ENCODE results near the gene USP54. TPM values are rescaled to one million over a fixed set of nuclear protein-coding genes. Genes with fewer than 3 reads are reported as not detected.

Gene USP54
- total and polyA plus RNA-seq, 2 of the 13 experiments (the other 11 are each of a cell fraction or from before 2014, with no cell fraction given) = 18.1 to 25.0 TPM

DNA sequence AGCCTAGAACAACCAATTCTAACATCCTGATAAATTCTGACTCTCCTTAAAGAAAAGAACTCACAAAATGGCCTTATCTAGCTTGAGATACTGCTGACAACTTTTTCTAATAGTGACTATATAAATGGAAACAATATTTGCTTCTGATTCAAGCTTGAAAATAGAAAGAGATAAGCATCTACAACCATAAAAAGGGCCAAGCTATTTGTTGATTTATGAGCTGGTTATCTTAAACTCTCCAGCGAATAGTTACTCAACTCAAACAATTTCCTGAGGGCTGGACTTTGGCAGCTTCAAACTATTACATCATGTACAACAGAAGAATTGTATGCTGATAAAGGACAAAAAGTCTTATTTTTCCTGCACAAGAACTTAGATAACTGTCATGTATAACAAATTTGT is 4.6 kb downstream of the USP54 start (continued):
- TF ChIP-seq, protein P1, sequence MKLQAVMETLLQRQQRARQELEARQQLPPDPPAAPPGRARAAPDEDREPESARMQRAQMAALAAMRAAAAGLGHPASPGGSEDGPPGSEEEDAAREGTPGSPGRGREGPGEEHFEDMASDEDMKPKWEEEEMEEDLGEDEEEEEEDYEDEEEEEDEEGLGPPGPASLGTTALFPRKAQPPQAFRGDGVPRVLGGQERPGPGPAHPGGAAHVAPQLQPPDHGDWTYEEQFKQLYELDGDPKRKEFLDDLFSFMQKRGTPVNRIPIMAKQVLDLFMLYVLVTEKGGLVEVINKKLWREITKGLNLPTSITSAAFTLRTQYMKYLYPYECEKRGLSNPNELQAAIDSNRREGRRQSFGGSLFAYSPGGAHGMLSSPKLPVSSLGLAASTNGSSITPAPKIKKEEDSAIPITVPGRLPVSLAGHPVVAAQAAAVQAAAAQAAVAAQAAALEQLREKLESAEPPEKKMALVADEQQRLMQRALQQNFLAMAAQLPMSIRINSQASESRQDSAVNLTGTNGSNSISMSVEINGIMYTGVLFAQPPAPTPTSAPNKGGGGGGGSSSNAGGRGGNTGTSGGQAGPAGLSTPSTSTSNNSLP (IDR thresholded peaks at IDR 0.05; ENCODE audit: low read depth, low read length) = peak; percentile 84
- TF ChIP-seq, protein P2, sequence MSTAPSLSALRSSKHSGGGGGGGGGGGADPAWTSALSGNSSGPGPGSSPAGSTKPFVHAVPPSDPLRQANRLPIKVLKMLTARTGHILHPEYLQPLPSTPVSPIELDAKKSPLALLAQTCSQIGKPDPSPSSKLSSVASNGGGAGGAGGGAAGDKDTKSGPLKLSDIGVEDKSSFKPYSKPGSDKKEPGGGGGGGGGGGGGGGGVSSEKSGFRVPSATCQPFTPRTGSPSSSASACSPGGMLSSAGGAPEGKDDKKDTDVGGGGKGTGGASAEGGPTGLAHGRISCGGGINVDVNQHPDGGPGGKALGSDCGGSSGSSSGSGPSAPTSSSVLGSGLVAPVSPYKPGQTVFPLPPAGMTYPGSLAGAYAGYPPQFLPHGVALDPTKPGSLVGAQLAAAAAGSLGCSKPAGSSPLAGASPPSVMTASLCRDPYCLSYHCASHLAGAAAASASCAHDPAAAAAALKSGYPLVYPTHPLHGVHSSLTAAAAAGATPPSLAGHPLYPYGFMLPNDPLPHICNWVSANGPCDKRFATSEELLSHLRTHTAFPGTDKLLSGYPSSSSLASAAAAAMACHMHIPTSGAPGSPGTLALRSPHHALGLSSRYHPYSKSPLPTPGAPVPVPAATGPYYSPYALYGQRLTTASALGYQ (CRISPR knock-in tag; IDR thresholded peaks at IDR 0.05) = peak; percentile 75; the same call in 1 of the 2 replicates
- TF ChIP-seq SIX1 (CRISPR knock-in tag; IDR thresholded peaks at IDR 0.05; ENCODE audit: borderline replicate concordance) (peak; percentile 65; the same call in 1 of the 2 replicates), SP140L (CRISPR knock-in tag; IDR thresholded peaks at IDR 0.05; ENCODE audit: borderline replicate concordance) (0 out of 2 replicates have a peak, but pooled peaks have one; percentile 55), HMG20B (CRISPR knock-in tag; conservative IDR thresholded peaks at IDR 0.05) (peak; percentile 68), ZEB1 (IDR thresholded peaks at IDR 0.05; ENCODE audit: insufficient replicate concordance, low read depth) (peak; percentile 69), ISL2 (CRISPR knock-in tag; IDR thresholded peaks at IDR 0.05) (peak; percentile 87; the same call in 1 of the 2 replicates), CREM (IDR thresholded peaks at IDR 0.05) (peak; percentile 77), CREM (CRISPR knock-in tag; IDR thresholded peaks at IDR 0.05) (no peak), MAZ (IDR thresholded peaks at IDR 0.05; ENCODE audit: borderline replicate concordance, low read depth, low read length) (no peak), MAZ (CRISPR knock-in tag; IDR thresholded peaks at IDR 0.05; ENCODE audit: low read depth) (no peak), SMAD3 (CRISPR knock-in tag; IDR thresholded peaks at IDR 0.05) (peak; percentile 72), GATAD2A (CRISPR knock-in tag; IDR thresholded peaks at IDR 0.05) (peak; percentile 95), HNF4A (CRISPR knock-in tag; IDR thresholded peaks at IDR 0.05) (peak; percentile 92), SAP130 (CRISPR knock-in tag; IDR thresholded peaks at IDR 0.05; ENCODE audit: low read depth) (peak; percentile 82)
- TF ChIP-seq, protein P3, sequence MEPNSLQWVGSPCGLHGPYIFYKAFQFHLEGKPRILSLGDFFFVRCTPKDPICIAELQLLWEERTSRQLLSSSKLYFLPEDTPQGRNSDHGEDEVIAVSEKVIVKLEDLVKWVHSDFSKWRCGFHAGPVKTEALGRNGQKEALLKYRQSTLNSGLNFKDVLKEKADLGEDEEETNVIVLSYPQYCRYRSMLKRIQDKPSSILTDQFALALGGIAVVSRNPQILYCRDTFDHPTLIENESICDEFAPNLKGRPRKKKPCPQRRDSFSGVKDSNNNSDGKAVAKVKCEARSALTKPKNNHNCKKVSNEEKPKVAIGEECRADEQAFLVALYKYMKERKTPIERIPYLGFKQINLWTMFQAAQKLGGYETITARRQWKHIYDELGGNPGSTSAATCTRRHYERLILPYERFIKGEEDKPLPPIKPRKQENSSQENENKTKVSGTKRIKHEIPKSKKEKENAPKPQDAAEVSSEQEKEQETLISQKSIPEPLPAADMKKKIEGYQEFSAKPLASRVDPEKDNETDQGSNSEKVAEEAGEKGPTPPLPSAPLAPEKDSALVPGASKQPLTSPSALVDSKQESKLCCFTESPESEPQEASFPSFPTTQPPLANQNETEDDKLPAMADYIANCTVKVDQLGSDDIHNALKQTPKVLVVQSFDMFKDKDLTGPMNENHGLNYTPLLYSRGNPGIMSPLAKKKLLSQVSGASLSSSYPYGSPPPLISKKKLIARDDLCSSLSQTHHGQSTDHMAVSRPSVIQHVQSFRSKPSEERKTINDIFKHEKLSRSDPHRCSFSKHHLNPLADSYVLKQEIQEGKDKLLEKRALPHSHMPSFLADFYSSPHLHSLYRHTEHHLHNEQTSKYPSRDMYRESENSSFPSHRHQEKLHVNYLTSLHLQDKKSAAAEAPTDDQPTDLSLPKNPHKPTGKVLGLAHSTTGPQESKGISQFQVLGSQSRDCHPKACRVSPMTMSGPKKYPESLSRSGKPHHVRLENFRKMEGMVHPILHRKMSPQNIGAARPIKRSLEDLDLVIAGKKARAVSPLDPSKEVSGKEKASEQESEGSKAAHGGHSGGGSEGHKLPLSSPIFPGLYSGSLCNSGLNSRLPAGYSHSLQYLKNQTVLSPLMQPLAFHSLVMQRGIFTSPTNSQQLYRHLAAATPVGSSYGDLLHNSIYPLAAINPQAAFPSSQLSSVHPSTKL (CRISPR knock-in tag; IDR thresholded peaks at IDR 0.05) = peak; percentile 95
- TF ChIP-seq, protein P4, sequence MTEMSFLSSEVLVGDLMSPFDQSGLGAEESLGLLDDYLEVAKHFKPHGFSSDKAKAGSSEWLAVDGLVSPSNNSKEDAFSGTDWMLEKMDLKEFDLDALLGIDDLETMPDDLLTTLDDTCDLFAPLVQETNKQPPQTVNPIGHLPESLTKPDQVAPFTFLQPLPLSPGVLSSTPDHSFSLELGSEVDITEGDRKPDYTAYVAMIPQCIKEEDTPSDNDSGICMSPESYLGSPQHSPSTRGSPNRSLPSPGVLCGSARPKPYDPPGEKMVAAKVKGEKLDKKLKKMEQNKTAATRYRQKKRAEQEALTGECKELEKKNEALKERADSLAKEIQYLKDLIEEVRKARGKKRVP (CRISPR knock-in tag; IDR thresholded peaks at IDR 0.05) = peak; percentile 84 to 96; a peak in 3 of 4 replicates
- TF ChIP-seq, protein P5, sequence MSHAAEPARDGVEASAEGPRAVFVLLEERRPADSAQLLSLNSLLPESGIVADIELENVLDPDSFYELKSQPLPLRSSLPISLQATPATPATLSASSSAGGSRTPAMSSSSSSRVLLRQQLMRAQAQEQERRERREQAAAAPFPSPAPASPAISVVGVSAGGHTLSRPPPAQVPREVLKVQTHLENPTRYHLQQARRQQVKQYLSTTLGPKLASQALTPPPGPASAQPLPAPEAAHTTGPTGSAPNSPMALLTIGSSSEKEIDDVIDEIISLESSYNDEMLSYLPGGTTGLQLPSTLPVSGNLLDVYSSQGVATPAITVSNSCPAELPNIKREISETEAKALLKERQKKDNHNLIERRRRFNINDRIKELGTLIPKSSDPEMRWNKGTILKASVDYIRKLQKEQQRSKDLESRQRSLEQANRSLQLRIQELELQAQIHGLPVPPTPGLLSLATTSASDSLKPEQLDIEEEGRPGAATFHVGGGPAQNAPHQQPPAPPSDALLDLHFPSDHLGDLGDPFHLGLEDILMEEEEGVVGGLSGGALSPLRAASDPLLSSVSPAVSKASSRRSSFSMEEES (CRISPR knock-in tag; IDR thresholded peaks at IDR 0.05) = 0 out of 2 replicates have a peak, but pooled peaks have one; percentile 28
